Panc1 (cell line): ENCODE data around the gene VASN. TPM values are rescaled to one million over a fixed set of nuclear protein-coding genes. Genes with fewer than 3 reads are reported as not detected.

Experiments
- ATAC-seq: fragments of 200-7000 bp; cut with Tn5 transposase; 2 replicates; pipeline ENCODE4 v1.9.1; 2020; ENCODE audit warnings: mild to moderate bottlenecking, moderate library complexity
- BruUV-seq: library from RNA; stranded (reverse); fragments of 400-500 nt; replicated peaks from 2 replicates; lab custom pipeline; 2021; lab: Mats Ljungman, UMichigan
- CTCF ChIA-PET: fragments of 300-600 bp; sonication (Branson Sonifier 250); formaldehyde crosslinking; loops from one replicate; lab custom pipeline; 2022; ENCODE audit warnings: antibody characterized with exemption; lab: Charles Lee
- POLR2A ChIA-PET: fragments of 300-600 bp; sonication (Branson Sonifier 250); formaldehyde crosslinking; loops from one replicate; lab custom pipeline; 2022; ENCODE audit warnings: antibody characterized with exemption; lab: Charles Lee
- DNase-seq: peaks from one replicate; pipeline ENCODE4 v3.0.0-alpha.2; 2010; ENCODE audit warnings: low read depth, low spot score
- H3K27ac ChIP-seq: 2 replicates; pipeline ENCODE4 v1.5.1; 2011; ENCODE audit warnings: mild to moderate bottlenecking, low read length, inconsistent platforms
- H3K27me3 ChIP-seq: fragments of 200-500 bp; sonication (Bioruptor generic); 2 replicates; pipeline ENCODE4 v1.6.0; 2014; ENCODE audit warnings: low read length, inconsistent platforms; ENCODE audit not compliant: control insufficient read depth, insufficient read depth
- H3K36me3 ChIP-seq: fragments of 200-500 bp; sonication (Bioruptor generic); 2 replicates; pipeline ENCODE4 v1.5.1; 2014; ENCODE audit warnings: inconsistent platforms, mild to moderate bottlenecking, low read length, moderate library complexity; ENCODE audit not compliant: control insufficient read depth, insufficient read depth
- H3K4me1 ChIP-seq: 2 replicates; pipeline ENCODE4 v1.5.1; 2011; ENCODE audit warnings: inconsistent platforms, mild to moderate bottlenecking, low read length, moderate library complexity; ENCODE audit not compliant: control insufficient read depth, insufficient read depth
- H3K4me3 ChIP-seq, 2 experiments: 2 replicates each; pipeline ENCODE4 v1.5.1; 2011 to 2012; ENCODE audit warnings: low read depth in 2 of 2, low read length in 2 of 2, mild to moderate bottlenecking in 2 of 2, inconsistent platforms in 1 of 2, moderate library complexity in 1 of 2
- H3K9me3 ChIP-seq: fragments of 200-500 bp; sonication (Bioruptor generic); 2 replicates; pipeline ENCODE4 v1.5.1; 2014; ENCODE audit warnings: low read depth, mild to moderate bottlenecking, inconsistent platforms, low read length, moderate library complexity; ENCODE audit not compliant: control insufficient read depth, insufficient read depth
- POLR2AphosphoS5 ChIP-seq: IDR thresholded peaks from 2 replicates; pipeline ENCODE4 v1.6.1; 2012; ENCODE audit warnings: mild to moderate bottlenecking, low read depth, low read length, moderate library complexity
- SIN3A ChIP-seq: IDR thresholded peaks from 2 replicates; pipeline ENCODE4 v1.6.1; 2012; ENCODE audit warnings: low read depth, mild to moderate bottlenecking, low read length, moderate library complexity, borderline replicate concordance; ENCODE audit not compliant: insufficient read depth
- TCF7L2 ChIP-seq: IDR thresholded peaks from 2 replicates; pipeline ENCODE4 v1.6.1; 2011; ENCODE audit warnings: mild to moderate bottlenecking, low read depth, low read length, inconsistent platforms
- in situ Hi-C: cut with HindIII; loops from 2 replicates; pipeline ENCODE4 v1.10.0; 2016; ENCODE audit warnings: low sequenced_read_pairs, low pct_unique_long_range_greater_than_20kb
- intact Hi-C: fragments of 100-400 bp; cut with micrococcal nuclease; formaldehyde crosslinking; loops from one replicate; pipeline ENCODE4 v1.10.0; 2022; ENCODE audit not compliant: unreplicated experiment
- total RNA-seq: library from RNA; stranded (reverse); gene quantifications from one replicate; pipeline ENCODE4 v1.2.1, GENCODE V29; 2021; ENCODE audit not compliant: unreplicated experiment
- TF ChIP-seq, protein P1 (sequence below): fragments of 450-650 bp; IDR thresholded peaks from 2 replicates; pipeline ENCODE4 v1.5.1; 2017; ENCODE audit warnings: mild to moderate bottlenecking
- TF ChIP-seq, protein P2 (sequence below), 2 experiments: IDR thresholded peaks; 2 replicates each; pipeline ENCODE4 v1.6.1; 2011 to 2012; ENCODE audit warnings: low read depth in 2 of 2, control low read depth in 1 of 2, low read length in 1 of 2, mild to moderate bottlenecking in 1 of 2, moderate library complexity in 1 of 2; ENCODE audit not compliant: insufficient read depth in 1 of 2

The VASN gene
- total RNA-seq, 1 experiment from 2014 or later: 33.5 TPM

DNA sequence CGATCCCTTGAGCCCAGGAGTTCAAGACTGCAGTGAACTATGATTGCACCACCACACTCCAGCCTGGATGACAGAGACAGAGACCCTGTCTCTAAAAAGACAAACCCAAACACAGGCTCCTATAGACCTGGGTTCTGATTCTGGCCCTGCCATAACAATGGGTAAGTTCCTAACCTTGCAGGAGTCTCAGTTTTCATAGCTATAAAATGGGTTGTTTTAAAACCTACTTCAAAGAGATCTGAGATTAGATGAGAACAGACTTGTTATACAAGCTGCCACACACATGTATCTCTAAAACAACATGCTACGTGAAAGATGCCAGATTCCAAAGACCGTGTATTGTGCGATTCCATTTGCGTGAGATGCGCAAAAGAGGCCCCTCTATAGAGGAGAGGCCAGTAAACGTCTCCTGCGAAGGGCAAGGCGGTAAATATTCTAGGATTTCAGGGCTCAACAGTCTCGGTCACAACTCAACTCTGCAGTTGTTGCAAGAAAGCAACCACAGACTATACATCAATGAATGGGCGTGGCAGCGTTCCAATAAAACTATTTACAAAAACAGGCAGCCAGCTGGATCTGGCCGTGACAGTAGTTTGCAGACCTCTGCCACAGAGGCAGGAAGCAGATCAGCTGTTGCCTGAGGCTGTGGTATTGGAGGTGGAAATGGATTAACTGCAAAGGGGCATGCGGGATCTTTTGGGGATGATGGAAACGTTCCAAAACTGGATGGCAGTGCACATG is 38.9 kb downstream of the VASN start:
- in situ Hi-C loops (no loop called here), intact Hi-C loops (no loop called here)
- no TSS peak for BruUV-seq
- no peak overlapping the region for H3K4me3 ChIP-seq
- H3K27ac ChIP-seq: no peak overlapping the region
- ATAC-seq (no peak), DNase-seq (no peak)
- ChIA-PET CTCF (no interaction called here), POLR2A (no interaction called here)
- H3K4me1 ChIP-seq: peaks cover 7% of the 10 kb centered on the region
- peaks cover 2% of the 10 kb centered on the region; the same call in 1 of the 2 replicates for H3K36me3 ChIP-seq
- no peaks in the 10 kb centered on the region for H3K27me3 ChIP-seq
- no peak for TF ChIP-seq POLR2AphosphoS5
- TF ChIP-seq, protein P1, sequence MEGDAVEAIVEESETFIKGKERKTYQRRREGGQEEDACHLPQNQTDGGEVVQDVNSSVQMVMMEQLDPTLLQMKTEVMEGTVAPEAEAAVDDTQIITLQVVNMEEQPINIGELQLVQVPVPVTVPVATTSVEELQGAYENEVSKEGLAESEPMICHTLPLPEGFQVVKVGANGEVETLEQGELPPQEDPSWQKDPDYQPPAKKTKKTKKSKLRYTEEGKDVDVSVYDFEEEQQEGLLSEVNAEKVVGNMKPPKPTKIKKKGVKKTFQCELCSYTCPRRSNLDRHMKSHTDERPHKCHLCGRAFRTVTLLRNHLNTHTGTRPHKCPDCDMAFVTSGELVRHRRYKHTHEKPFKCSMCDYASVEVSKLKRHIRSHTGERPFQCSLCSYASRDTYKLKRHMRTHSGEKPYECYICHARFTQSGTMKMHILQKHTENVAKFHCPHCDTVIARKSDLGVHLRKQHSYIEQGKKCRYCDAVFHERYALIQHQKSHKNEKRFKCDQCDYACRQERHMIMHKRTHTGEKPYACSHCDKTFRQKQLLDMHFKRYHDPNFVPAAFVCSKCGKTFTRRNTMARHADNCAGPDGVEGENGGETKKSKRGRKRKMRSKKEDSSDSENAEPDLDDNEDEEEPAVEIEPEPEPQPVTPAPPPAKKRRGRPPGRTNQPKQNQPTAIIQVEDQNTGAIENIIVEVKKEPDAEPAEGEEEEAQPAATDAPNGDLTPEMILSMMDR: no peak
- no peak for TF ChIP-seq SIN3A
- TF ChIP-seq TCF7L2: no peak
- TF ChIP-seq, protein P2, sequence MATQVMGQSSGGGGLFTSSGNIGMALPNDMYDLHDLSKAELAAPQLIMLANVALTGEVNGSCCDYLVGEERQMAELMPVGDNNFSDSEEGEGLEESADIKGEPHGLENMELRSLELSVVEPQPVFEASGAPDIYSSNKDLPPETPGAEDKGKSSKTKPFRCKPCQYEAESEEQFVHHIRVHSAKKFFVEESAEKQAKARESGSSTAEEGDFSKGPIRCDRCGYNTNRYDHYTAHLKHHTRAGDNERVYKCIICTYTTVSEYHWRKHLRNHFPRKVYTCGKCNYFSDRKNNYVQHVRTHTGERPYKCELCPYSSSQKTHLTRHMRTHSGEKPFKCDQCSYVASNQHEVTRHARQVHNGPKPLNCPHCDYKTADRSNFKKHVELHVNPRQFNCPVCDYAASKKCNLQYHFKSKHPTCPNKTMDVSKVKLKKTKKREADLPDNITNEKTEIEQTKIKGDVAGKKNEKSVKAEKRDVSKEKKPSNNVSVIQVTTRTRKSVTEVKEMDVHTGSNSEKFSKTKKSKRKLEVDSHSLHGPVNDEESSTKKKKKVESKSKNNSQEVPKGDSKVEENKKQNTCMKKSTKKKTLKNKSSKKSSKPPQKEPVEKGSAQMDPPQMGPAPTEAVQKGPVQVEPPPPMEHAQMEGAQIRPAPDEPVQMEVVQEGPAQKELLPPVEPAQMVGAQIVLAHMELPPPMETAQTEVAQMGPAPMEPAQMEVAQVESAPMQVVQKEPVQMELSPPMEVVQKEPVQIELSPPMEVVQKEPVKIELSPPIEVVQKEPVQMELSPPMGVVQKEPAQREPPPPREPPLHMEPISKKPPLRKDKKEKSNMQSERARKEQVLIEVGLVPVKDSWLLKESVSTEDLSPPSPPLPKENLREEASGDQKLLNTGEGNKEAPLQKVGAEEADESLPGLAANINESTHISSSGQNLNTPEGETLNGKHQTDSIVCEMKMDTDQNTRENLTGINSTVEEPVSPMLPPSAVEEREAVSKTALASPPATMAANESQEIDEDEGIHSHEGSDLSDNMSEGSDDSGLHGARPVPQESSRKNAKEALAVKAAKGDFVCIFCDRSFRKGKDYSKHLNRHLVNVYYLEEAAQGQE (IDR thresholded peaks at IDR 0.05; ENCODE audit: insufficient read depth in 1 of 2, low read depth in 2 of 2, low read length in 1 of 2): no peak
- H3K9me3 ChIP-seq: no peaks in the 10 kb centered on the region

DNA sequence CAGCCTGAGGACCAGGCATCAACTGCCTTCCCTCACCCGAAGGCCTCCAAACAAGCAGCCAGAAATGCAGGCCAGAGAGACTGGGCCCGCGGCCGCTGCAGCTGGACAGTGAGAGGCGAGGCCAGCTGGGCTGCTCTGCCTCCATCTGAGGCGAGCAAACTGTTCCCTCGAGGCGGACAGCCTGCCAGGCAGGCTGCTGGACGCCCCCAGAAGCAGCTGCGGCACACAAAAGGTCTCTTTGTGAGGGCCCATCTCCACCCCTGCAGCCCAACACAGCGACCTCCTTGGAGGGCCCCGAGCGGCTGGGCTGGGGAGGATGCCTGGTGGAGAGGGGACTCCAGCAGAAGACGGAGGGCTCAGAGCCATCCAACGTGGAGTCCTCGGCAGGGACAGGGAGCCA is 40.0 kb downstream of the VASN start:
- DNase-seq: no peak
- BruUV-seq: no TSS peak
- peaks cover 7% of the 10 kb centered on the region for H3K4me1 ChIP-seq
- no peak for ATAC-seq
- H3K27ac ChIP-seq: no peak overlapping the region
- H3K9me3 ChIP-seq: no peaks in the 10 kb centered on the region
- TF ChIP-seq, protein P1: no peak
- TF ChIP-seq POLR2AphosphoS5 (no peak), TCF7L2 (no peak), SIN3A (no peak)
- TF ChIP-seq, protein P2 (IDR thresholded peaks at IDR 0.05; ENCODE audit: insufficient read depth in 1 of 2, low read depth in 2 of 2, low read length in 1 of 2): no peak
- ChIA-PET POLR2A (no interaction called here), CTCF (no interaction called here)
- intact Hi-C loops (no loop called here), in situ Hi-C loops (no loop called here)
- H3K27me3 ChIP-seq: no peaks in the 10 kb centered on the region
- peaks cover 2% of the 10 kb centered on the region; the same call in 1 of the 2 replicates for H3K36me3 ChIP-seq
- H3K4me3 ChIP-seq: no peak overlapping the region
